Measurements from ENCODE around the gene POLE4. TPM values are rescaled to one million over a fixed set of nuclear protein-coding genes. Genes with fewer than 3 reads are reported as not detected.

The POLE4 gene
- total and polyA plus RNA-seq, 4 donors, result 6.5 to 115 (median 23.9) TPM

DNA sequence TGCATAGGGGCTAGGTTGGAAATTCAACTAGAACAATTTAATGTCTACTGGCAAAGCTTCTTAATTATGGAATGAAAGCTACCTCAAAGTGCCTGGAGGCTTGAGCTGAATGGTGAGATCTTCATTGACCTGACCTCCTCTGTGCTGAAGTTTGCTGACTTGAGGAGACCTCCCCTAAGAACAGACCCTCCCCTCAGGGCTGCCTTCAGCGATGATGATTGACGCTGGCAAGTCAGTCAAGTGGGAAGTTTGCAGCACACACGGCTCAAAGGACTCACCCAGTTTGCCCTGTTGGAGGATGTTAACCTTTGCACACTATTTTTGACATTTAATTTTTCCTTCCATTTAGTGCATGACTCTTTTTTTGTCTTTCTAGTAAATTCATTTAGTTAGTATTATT lies 17.2 kb upstream of the POLE4 start:
- H3K27me3 ChIP-seq (ENCODE audit: control insufficient read depth in 4 of 4, insufficient read depth in 4 of 4, low read length in 3 of 4), result no peaks in the 10 kb centered on the region
- H3K27ac ChIP-seq (ENCODE audit: low read depth in 1 of 2, low read length in 2 of 2), result no peak overlapping the region

DNA sequence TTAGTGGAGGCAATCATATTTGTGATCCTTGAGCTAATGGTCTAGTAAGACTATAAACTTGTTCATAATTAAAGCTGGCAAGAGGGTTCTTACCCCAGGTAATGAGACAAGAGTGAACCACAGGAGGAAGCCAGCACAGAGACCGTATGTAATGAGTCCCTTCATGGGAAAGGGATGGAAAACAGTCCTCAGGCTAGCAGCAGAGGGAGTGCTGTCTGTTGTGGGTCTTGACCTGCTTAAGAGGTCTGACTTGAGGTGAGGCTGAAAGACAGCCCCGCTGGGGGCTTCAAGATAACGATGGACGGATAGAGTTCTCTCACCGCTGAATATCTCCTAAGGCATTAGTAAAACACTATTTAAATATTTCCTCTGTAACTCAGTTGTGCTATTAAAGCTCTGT lies 16.2 kb upstream of the POLE4 start:
- H3K4me1 ChIP-seq (ENCODE audit: control insufficient read depth in 4 of 4, insufficient read depth in 4 of 4, low read length in 3 of 4), result no peaks in the 10 kb centered on the region
- H3K4me3 ChIP-seq (ENCODE audit: low read depth in 1 of 3, low read length in 3 of 3), result no peak overlapping the region
- DNase-seq (ENCODE audit: low spot score), result no peak
- no peak overlapping the region for H3K27ac ChIP-seq (ENCODE audit: low read depth in 1 of 2, low read length in 2 of 2)
- TF ChIP-seq, protein P1, sequence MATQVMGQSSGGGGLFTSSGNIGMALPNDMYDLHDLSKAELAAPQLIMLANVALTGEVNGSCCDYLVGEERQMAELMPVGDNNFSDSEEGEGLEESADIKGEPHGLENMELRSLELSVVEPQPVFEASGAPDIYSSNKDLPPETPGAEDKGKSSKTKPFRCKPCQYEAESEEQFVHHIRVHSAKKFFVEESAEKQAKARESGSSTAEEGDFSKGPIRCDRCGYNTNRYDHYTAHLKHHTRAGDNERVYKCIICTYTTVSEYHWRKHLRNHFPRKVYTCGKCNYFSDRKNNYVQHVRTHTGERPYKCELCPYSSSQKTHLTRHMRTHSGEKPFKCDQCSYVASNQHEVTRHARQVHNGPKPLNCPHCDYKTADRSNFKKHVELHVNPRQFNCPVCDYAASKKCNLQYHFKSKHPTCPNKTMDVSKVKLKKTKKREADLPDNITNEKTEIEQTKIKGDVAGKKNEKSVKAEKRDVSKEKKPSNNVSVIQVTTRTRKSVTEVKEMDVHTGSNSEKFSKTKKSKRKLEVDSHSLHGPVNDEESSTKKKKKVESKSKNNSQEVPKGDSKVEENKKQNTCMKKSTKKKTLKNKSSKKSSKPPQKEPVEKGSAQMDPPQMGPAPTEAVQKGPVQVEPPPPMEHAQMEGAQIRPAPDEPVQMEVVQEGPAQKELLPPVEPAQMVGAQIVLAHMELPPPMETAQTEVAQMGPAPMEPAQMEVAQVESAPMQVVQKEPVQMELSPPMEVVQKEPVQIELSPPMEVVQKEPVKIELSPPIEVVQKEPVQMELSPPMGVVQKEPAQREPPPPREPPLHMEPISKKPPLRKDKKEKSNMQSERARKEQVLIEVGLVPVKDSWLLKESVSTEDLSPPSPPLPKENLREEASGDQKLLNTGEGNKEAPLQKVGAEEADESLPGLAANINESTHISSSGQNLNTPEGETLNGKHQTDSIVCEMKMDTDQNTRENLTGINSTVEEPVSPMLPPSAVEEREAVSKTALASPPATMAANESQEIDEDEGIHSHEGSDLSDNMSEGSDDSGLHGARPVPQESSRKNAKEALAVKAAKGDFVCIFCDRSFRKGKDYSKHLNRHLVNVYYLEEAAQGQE (IDR thresholded peaks at IDR 0.05), result no peak
- TF ChIP-seq YY1 (IDR thresholded peaks at IDR 0.05) (no peak), HNF4G (IDR thresholded peaks at IDR 0.05) (no peak), RXRA (IDR thresholded peaks at IDR 0.05) (no peak), NR2F2 (IDR thresholded peaks at IDR 0.05) (no peak), JUND (IDR thresholded peaks at IDR 0.05) (no peak), FOXA1 (IDR thresholded peaks at IDR 0.05) (no peak), RAD21 (IDR thresholded peaks at IDR 0.05) (no peak), HNF4A (conservative IDR thresholded peaks at IDR 0.05) (no peak), GABPA (IDR thresholded peaks at IDR 0.05 in 1 of 2, conservative IDR thresholded peaks at IDR 0.05 in 1 of 2) (no peak), SP1 (IDR thresholded peaks at IDR 0.05) (no peak)
- TF ChIP-seq, protein P2, sequence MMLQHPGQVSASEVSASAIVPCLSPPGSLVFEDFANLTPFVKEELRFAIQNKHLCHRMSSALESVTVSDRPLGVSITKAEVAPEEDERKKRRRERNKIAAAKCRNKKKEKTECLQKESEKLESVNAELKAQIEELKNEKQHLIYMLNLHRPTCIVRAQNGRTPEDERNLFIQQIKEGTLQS (IDR thresholded peaks at IDR 0.05), result no peak
- TF ChIP-seq, protein P3, sequence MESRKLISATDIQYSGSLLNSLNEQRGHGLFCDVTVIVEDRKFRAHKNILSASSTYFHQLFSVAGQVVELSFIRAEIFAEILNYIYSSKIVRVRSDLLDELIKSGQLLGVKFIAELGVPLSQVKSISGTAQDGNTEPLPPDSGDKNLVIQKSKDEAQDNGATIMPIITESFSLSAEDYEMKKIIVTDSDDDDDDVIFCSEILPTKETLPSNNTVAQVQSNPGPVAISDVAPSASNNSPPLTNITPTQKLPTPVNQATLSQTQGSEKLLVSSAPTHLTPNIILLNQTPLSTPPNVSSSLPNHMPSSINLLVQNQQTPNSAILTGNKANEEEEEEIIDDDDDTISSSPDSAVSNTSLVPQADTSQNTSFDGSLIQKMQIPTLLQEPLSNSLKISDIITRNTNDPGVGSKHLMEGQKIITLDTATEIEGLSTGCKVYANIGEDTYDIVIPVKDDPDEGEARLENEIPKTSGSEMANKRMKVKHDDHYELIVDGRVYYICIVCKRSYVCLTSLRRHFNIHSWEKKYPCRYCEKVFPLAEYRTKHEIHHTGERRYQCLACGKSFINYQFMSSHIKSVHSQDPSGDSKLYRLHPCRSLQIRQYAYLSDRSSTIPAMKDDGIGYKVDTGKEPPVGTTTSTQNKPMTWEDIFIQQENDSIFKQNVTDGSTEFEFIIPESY (IDR thresholded peaks at IDR 0.05), result no peak
- TF ChIP-seq, protein P4, sequence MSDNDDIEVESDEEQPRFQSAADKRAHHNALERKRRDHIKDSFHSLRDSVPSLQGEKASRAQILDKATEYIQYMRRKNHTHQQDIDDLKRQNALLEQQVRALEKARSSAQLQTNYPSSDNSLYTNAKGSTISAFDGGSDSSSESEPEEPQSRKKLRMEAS (IDR thresholded peaks at IDR 0.05), result no peak
- H3K36me3 ChIP-seq (ENCODE audit: control insufficient read depth in 4 of 4, insufficient read depth in 3 of 4, low read depth in 1 of 4, low read length in 3 of 4), result peaks cover 0 to 2% (median 0%) of the 10 kb centered on the region in 4 donors
- no peak overlapping the region for H3K9ac ChIP-seq (ENCODE audit: low read depth in 1 of 2, low read length in 2 of 2)
- no peaks in the 10 kb centered on the region for H3K9me3 ChIP-seq (ENCODE audit: control insufficient read depth in 4 of 4, low read length in 3 of 4)
- no peaks in the 10 kb centered on the region for H3K27me3 ChIP-seq (ENCODE audit: control insufficient read depth in 4 of 4, insufficient read depth in 4 of 4, low read length in 3 of 4)
- WGBS, result 78% methylated on average over 5 of the region's 5 CpGs

More for the DNA sequence above, 17.2 kb upstream of the POLE4 start:
- TF ChIP-seq EGR1 (IDR thresholded peaks at IDR 0.05; ENCODE audit: low read depth in 2 of 2), result no peak
- TF ChIP-seq, protein P1 (IDR thresholded peaks at IDR 0.05), result no peak
- TF ChIP-seq HNF4A (conservative IDR thresholded peaks at IDR 0.05), result no peak
- TF ChIP-seq NR2F2 (IDR thresholded peaks at IDR 0.05), result no peak
- no peak for TF ChIP-seq TAF1 (conservative IDR thresholded peaks at IDR 0.05)
- Histone ChIP-seq H3K9ac (ENCODE audit: low read depth in 1 of 2, low read length in 2 of 2) (no peak overlapping the region), H3K36me3 (ENCODE audit: control insufficient read depth in 4 of 4, insufficient read depth in 3 of 4, low read depth in 1 of 4, low read length in 3 of 4) (peaks cover 0 to 2% (median 0%) of the 10 kb centered on the region in 4 donors), H3K4me3 (ENCODE audit: low read depth in 1 of 3, low read length in 3 of 3) (no peak overlapping the region), H3K9me3 (ENCODE audit: control insufficient read depth in 4 of 4, low read length in 3 of 4) (no peaks in the 10 kb centered on the region), H3K4me1 (ENCODE audit: control insufficient read depth in 4 of 4, insufficient read depth in 4 of 4, low read length in 3 of 4) (no peaks in the 10 kb centered on the region)
- no peak for DNase-seq (ENCODE audit: low spot score)
- WGBS, result 92% methylated on average over 3 of the region's 3 CpGs

Data from liver (tissue), 9 donors.